ENCODE measurements around the gene FANCI. TPM values are rescaled to one million over a fixed set of nuclear protein-coding genes. Genes with fewer than 3 reads are reported as not detected.
A peak's percentile ranks its signal among the peaks of the same experiment; 100 is the strongest.

Gene FANCI
- total RNA-seq, 4 donors from 2014 or later = 5.0 to 32.3 (median 15.0) TPM

DNA sequence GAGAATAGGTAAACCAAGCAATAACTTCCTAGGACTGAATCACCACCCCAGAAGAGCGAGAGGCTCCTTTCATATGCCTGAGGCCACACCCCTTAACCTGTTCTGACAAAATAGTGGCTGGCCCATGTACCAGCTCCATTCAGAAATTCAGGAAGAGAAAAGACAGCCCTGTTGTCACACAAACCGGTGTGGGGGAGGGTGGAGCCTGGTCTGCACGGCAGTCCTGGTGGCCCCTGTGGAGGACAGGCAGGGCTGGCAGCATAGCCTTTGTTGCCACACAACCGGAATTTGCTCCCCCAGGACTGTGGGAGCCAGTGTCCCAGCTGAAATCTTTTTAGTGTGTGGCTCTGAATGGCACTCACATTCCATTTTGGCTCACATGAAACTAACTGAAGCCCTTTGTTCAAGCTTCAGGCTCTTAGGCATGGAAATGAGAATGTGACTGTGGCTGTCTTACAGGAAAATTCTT, 46.2 kb upstream of the FANCI start:
- DNase-seq = no peak
- Histone ChIP-seq H3K4me3 (no peak overlapping the region), H3K4me1 (peaks cover 7 to 17% (median 16%) of the 10 kb centered on the region in 3 donors), H3K27ac (peak overlapping the region; percentile 41 to 80 (median 71)), H3K9me3 (no peaks in the 10 kb centered on the region), H3K27me3 (no peaks in the 10 kb centered on the region), H3K36me3 (peaks cover 5 to 62% (median 31%) of the 10 kb centered on the region in 3 donors)
- TF ChIP-seq, protein P1, sequence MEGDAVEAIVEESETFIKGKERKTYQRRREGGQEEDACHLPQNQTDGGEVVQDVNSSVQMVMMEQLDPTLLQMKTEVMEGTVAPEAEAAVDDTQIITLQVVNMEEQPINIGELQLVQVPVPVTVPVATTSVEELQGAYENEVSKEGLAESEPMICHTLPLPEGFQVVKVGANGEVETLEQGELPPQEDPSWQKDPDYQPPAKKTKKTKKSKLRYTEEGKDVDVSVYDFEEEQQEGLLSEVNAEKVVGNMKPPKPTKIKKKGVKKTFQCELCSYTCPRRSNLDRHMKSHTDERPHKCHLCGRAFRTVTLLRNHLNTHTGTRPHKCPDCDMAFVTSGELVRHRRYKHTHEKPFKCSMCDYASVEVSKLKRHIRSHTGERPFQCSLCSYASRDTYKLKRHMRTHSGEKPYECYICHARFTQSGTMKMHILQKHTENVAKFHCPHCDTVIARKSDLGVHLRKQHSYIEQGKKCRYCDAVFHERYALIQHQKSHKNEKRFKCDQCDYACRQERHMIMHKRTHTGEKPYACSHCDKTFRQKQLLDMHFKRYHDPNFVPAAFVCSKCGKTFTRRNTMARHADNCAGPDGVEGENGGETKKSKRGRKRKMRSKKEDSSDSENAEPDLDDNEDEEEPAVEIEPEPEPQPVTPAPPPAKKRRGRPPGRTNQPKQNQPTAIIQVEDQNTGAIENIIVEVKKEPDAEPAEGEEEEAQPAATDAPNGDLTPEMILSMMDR (IDR thresholded peaks at IDR 0.05) = no peak
- no peak for TF ChIP-seq POLR2A (IDR thresholded peaks at IDR 0.05)
- intact Hi-C loops (cut with DNase I) = no loop called here
- 28 to 33% methylated on average over 4 of the region's 4 CpGs for WGBS, 2 donors

DNA sequence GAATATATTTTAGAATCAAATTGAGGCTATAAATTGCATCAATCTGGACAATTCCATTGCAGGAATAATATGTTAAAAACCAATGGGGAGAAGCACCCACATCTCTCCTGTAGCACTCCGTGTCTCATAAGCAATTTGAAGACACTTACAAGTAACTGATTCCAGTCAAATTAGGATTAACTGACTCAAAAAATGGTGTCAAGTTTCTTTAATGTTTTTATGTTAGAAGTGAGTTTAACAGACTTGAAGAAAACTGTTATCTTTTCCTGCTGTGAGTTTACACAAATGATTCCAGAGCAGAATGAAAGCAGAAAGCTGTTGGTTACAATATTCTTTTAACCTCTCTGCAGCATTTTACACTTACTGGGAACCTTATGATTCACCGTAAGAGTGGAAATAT, 45.6 kb upstream of the FANCI start:
- peaks cover 3 to 55% (median 24%) of the 10 kb centered on the region in 3 donors for H3K36me3 ChIP-seq
- H3K9me3 ChIP-seq = no peaks in the 10 kb centered on the region
- H3K4me1 ChIP-seq = peaks cover 7 to 17% (median 16%) of the 10 kb centered on the region in 3 donors
- intact Hi-C loops (cut with DNase I) = no loop called here
- no peak for DNase-seq
- H3K27ac ChIP-seq = peak overlapping the region in 2 of 4 donors; percentile 27 to 41
- WGBS, 2 donors = 71 to 73% methylated on average over 2 of the region's 2 CpGs
- TF ChIP-seq POLR2A (IDR thresholded peaks at IDR 0.05) = no peak
- TF ChIP-seq, protein P1 (IDR thresholded peaks at IDR 0.05) = no peak
- H3K4me3 ChIP-seq = no peak overlapping the region
- no peaks in the 10 kb centered on the region for H3K27me3 ChIP-seq

DNA sequence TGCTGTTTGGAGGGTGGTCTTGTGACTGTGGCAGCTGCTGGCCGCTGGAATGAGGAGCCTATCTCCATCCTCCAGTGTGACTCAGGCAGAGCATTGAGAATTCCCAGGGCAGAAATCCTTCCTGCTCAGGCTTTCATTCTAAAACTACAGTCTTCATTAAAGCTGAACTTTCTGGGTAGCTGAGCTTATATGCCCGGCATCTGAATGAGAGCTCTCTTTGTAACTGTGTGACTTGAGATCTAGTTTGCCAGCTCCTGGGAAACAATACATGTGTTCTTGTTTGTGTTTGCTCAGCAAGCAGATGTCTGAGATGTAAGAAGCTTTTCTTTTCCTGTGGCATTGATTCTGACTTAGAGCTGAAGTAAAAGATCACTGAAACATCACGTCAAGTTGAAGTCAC, 44.8 kb upstream of the FANCI start:
- H3K27ac ChIP-seq = peak overlapping the region in 2 of 4 donors; percentile 27 to 34
- H3K27me3 ChIP-seq = no peaks in the 10 kb centered on the region
- H3K9me3 ChIP-seq = no peaks in the 10 kb centered on the region
- intact Hi-C loops (cut with DNase I) = no loop called here
- peaks cover 7 to 17% (median 16%) of the 10 kb centered on the region in 3 donors for H3K4me1 ChIP-seq
- WGBS, 2 donors = 72 to 93% methylated on average over 2 to 3 of the region's 3 CpGs
- no peak for DNase-seq
- no peak overlapping the region for H3K4me3 ChIP-seq
- peaks cover 0 to 48% (median 20%) of the 10 kb centered on the region in 3 donors for H3K36me3 ChIP-seq
- TF ChIP-seq, protein P1 (IDR thresholded peaks at IDR 0.05) = no peak
- no peak for TF ChIP-seq POLR2A (IDR thresholded peaks at IDR 0.05)

DNA sequence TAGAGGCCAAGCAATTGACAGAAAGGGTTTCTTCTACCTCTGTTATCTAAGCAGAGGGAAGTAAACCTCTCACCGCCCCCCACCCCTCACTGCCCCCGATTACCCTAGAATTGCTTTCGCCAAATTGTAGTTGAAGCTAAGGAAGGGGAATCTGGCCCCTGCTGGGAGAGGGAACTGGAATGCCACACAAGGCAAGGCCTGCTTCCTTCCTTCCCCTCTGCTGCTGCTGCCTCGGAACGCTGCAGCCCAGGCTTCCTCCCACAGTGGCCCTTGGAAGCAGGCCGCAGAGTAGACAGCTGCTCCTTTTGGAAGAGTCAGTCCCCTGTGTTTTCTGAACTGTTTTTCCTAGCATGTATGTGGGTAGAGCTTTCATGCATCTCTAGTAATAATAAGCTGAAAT, 44.0 kb upstream of the FANCI start:
- no peak overlapping the region for H3K4me3 ChIP-seq
- peak overlapping the region in 2 of 4 donors; percentile 4 to 34 for H3K27ac ChIP-seq
- TF ChIP-seq, protein P1 (IDR thresholded peaks at IDR 0.05) = no peak
- no peak for TF ChIP-seq POLR2A (IDR thresholded peaks at IDR 0.05)
- intact Hi-C loops (cut with DNase I) = loop anchor here (10.0 kb wide), 1 partner anchor 235 kb away; no protein-coding TSS in a partner anchor
- H3K27me3 ChIP-seq = no peaks in the 10 kb centered on the region
- H3K4me1 ChIP-seq = peaks cover 7 to 17% (median 16%) of the 10 kb centered on the region in 3 donors
- DNase-seq = no peak
- H3K36me3 ChIP-seq = peaks cover 0 to 39% (median 14%) of the 10 kb centered on the region in 3 donors
- WGBS, 2 donors = 83 to 86% methylated on average over 1 to 5 of the region's 6 CpGs
- H3K9me3 ChIP-seq = no peaks in the 10 kb centered on the region

DNA sequence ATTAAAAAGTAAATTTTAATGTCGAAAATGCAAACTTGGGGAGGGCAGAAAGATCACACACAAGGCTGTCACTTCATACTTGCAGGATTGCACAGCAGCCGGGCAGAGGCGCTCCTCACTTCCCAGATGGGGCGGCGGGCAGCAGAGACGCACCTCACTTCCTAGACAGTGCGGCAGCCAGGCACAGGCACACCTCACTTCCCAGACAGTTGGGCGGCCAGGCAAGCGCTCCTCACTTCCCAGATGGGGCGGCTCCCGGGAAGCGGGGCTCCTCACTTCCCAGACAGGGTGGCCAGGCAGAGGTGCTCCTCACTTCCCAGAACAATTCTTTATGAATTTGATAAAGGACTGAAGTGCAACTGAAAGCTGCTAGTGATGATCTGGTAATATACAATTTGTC, 43.6 kb upstream of the FANCI start:
- no peak for TF ChIP-seq POLR2A (IDR thresholded peaks at IDR 0.05)
- TF ChIP-seq, protein P1 (IDR thresholded peaks at IDR 0.05) = no peak
- 79 to 88% methylated on average over 5 to 6 of the region's 12 CpGs for WGBS, 2 donors
- no peaks in the 10 kb centered on the region for H3K9me3 ChIP-seq
- intact Hi-C loops (cut with DNase I) = loop anchor here (10.0 kb wide), 1 partner anchor 235 kb away; no protein-coding TSS in a partner anchor
- H3K27me3 ChIP-seq = no peaks in the 10 kb centered on the region
- peaks cover 7 to 17% (median 16%) of the 10 kb centered on the region in 3 donors for H3K4me1 ChIP-seq
- peaks cover 0 to 35% (median 9%) of the 10 kb centered on the region in 3 donors for H3K36me3 ChIP-seq
- no peak for DNase-seq
- no peak overlapping the region for H3K27ac ChIP-seq
- H3K4me3 ChIP-seq = no peak overlapping the region
